Fibroblast of the aortic adventitia (primary cell): ENCODE results near the gene B3GLCT. TPM values are rescaled to one million over a fixed set of nuclear protein-coding genes. Genes with fewer than 3 reads are reported as not detected.
A peak's percentile ranks its signal among the peaks of the same experiment; 100 is the strongest.

Source experiments
- DNase-seq: peaks from one replicate; pipeline ENCODE4 v3.0.0-alpha.2; 2010; ENCODE audit warnings: low read depth
- H3K4me3 ChIP-seq: 2 replicates; pipeline ENCODE4 v1.5.1; 2011; ENCODE audit warnings: low read depth, mild to moderate bottlenecking, control low read depth, low read length, moderate library complexity
- CTCF ChIP-seq: IDR thresholded peaks from 2 replicates; pipeline ENCODE4 v1.5.1; 2011; ENCODE audit warnings: mild to moderate bottlenecking, low read length, control low read depth, inconsistent platforms; ENCODE audit not compliant: insufficient read depth
- total RNA-seq: library from RNA; depleted of rRNA; stranded (reverse); fragments of >200 nt; gene quantifications from 2 replicates; pipeline ENCODE4 v1.2.3, GENCODE V29; 2012; ENCODE audit warnings: low replicate concordance

B3GLCT gene
- total RNA-seq, 1 donor, result 11.6 TPM

GRCh38 chr13:31227063-31227462 is 27.3 kb downstream of the B3GLCT start:
- TF ChIP-seq CTCF, result no peak
- no peak for DNase-seq
- H3K4me3 ChIP-seq, result no peak overlapping the region

DNA sequence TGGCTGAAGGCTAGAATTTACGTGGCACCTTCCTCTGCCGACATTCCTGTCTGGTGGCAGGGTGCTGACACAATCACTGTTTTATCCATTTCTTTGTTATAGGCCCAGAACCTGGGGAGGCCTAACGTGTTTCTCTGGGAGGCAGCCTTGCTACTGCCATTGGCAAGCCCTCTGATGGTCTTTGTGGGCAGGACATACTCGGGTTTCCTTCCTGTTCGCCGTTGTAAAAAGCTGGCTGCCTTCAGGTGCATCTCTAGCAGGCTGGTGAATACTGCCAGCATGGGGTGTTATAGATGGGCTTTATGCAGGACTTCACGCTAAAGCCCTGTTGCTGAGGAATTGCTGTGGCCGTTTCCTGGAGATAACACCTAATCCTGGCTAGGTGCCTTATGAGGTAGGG is 28.1 kb downstream of the B3GLCT start:
- TF ChIP-seq CTCF, result no peak
- DNase-seq, result no peak
- no peak overlapping the region for H3K4me3 ChIP-seq

- TF ChIP-seq CTCF, result peak; percentile 39
- H3K4me3 ChIP-seq, result no peak overlapping the region
- no peak for DNase-seq
Observed at GRCh38 chr13:31234729-31235128, 35.0 kb downstream of the B3GLCT start.

GRCh38 chr13:31236211-31236786 is 36.5 kb downstream of the B3GLCT start:
- DNase-seq, result peak; percentile 68
- H3K4me3 ChIP-seq, result no peak overlapping the region
- TF ChIP-seq CTCF, result peak; percentile 75

DNA sequence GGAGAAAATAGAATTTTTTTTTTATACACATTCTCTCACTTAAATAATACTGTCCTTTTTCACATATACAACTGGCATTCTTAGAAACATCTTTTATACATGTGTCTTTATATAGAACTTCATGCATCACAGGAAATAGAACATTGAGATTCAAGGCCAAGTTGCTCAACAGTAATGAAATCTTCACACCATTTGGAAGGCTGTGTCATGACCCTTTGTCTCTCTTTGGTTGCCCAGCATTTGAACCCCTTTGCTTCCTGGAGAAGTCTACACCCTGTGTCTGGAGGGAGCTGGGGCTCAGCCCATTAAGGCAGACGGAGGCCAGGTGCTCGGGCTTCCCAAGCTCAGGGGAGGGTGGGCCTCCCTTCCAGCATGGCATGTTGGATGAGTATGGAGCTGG is 41.1 kb downstream of the B3GLCT start:
- H3K4me3 ChIP-seq, result no peak overlapping the region
- no peak for DNase-seq
- no peak for TF ChIP-seq CTCF

GRCh38 chr13:31242367-31242766 is 42.6 kb downstream of the B3GLCT start:
- TF ChIP-seq CTCF, result no peak
- no peak overlapping the region for H3K4me3 ChIP-seq
- peak; percentile 50 for DNase-seq

DNA sequence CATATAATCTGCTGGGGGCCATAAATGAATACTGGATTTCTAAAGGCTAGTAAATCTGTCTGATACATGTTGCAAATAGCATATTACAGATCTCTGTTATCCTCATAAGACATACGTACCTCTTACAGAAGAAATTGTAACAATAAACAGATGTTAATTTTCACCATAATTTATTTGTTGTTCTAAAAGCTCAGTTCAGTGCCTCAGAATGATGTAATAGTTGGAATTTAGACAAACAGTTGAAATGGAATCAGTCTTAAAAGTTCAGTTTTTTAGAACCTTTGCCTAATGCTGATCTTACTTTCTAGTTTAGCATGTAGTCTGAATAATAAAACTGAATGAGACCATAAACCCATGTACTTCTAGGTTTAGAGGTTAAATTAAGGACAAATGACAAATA is 43.1 kb downstream of the B3GLCT start:
- no peak for TF ChIP-seq CTCF
- peak; percentile 34 for DNase-seq
- no peak overlapping the region for H3K4me3 ChIP-seq
